Stimulated activated CD4-positive, alpha-beta T cell treated with anti-CD3 and anti-CD28 coated beads, Interleukin-12 subunit alpha, Interleukin-12 subunit beta, amount 100 ng/mL, for 48 hours (primary cell): ENCODE measurements around the gene NCF4.

Experiments
- DNase-seq, 3 donors: peaks; one replicate each; pipeline ENCODE4 v3.0.0-alpha.2; 2020; ENCODE audit warnings: low read depth in 2 of 3, low spot score in 1 of 3

Gene NCF4

GRCh38 chr22:36893262-36893661, 32.5 kb downstream of the NCF4 start:
- DNase-seq = no peak

- no peak for DNase-seq
These were observed 33.5 kb downstream of the NCF4 start for GRCh38 chr22:36894266-36894665.

- DNase-seq = no peak
These were observed 36.8 kb downstream of the NCF4 start for GRCh38 chr22:36897611-36898010.

- DNase-seq = no peak
These were observed 37.9 kb downstream of the NCF4 start for GRCh38 chr22:36898690-36899089.

- no peak for DNase-seq
These were observed 38.7 kb downstream of the NCF4 start for GRCh38 chr22:36899498-36899897.

- DNase-seq = no peak
These were observed 39.4 kb downstream of the NCF4 start for GRCh38 chr22:36900225-36900624.

GRCh38 chr22:36900880-36901279, 40.1 kb downstream of the NCF4 start:
- DNase-seq = no peak

- no peak for DNase-seq
These were observed 40.8 kb downstream of the NCF4 start for GRCh38 chr22:36901411-36902142.

GRCh38 chr22:36902143-36902926, 41.5 kb downstream of the NCF4 start:
- no peak for DNase-seq

GRCh38 chr22:36904260-36904880, 43.6 kb downstream of the NCF4 start:
- DNase-seq = no peak

- DNase-seq = no peak
These were observed 46.7 kb downstream of the NCF4 start for GRCh38 chr22:36907253-36908195.

- DNase-seq = no peak
These were observed 49.7 kb downstream of the NCF4 start for GRCh38 chr22:36910461-36910860.

GRCh38 chr22:36911887-36912661, 51.3 kb downstream of the NCF4 start:
- DNase-seq = no peak

GRCh38 chr22:36912694-36913426, 52.1 kb downstream of the NCF4 start:
- no peak for DNase-seq

GRCh38 chr22:36913427-36914389, 52.9 kb downstream of the NCF4 start, which contains the start of gene CSF2RB:
TSS of gene CSF2RB (plus strand) at chr22:36913628. CDS start at chr22:36922208, 8,580 bp downstream.
- no peak for DNase-seq

GRCh38 chr22:36914390-36914752, 53.6 kb downstream of the NCF4 start:
- no peak for DNase-seq

- DNase-seq = no peak
These were observed 55.2 kb downstream of the NCF4 start for GRCh38 chr22:36916034-36916433.

GRCh38 chr22:36918586-36919284, 57.9 kb downstream of the NCF4 start:
- DNase-seq = no peak
